ENCODE data around the gene EP400. TPM values are rescaled to one million over a fixed set of nuclear protein-coding genes. Genes with fewer than 3 reads are reported as not detected.

Gene EP400
- total RNA-seq, 1 donor from 2014 or later, result 55.2 TPM

- no peak overlapping the region for H3K4me3 Mint-ChIP-seq
- no peak for DNase-seq (ENCODE audit: extremely low spot score, unreplicated experiment)
- no peak for TF ChIP-seq CTCF (conservative IDR thresholded peaks at IDR 0.05)
- H3K36me3 Mint-ChIP-seq, result peaks cover 3% of the 10 kb centered on the region
- no peaks in the 10 kb centered on the region for H3K4me1 Mint-ChIP-seq (ENCODE audit: unreplicated experiment)
- no peaks in the 10 kb centered on the region for H3K27me3 Mint-ChIP-seq
- no peaks in the 10 kb centered on the region for H3K9me3 Mint-ChIP-seq
- H3K27ac Mint-ChIP-seq, result no peak overlapping the region
These were observed 64.6 kb downstream of the EP400 start for GRCh38 chr12:132014092-132014914.

GRCh38 chr12:132014915-132015280, 65.2 kb downstream of the EP400 start:
- no peaks in the 10 kb centered on the region for H3K9me3 Mint-ChIP-seq
- H3K27me3 Mint-ChIP-seq, result no peaks in the 10 kb centered on the region
- no peak for TF ChIP-seq CTCF (conservative IDR thresholded peaks at IDR 0.05)
- H3K4me3 Mint-ChIP-seq, result no peak overlapping the region
- no peak overlapping the region for H3K27ac Mint-ChIP-seq
- peaks cover 3% of the 10 kb centered on the region for H3K36me3 Mint-ChIP-seq
- no peak for DNase-seq (ENCODE audit: extremely low spot score, unreplicated experiment)
- H3K4me1 Mint-ChIP-seq (ENCODE audit: unreplicated experiment), result no peaks in the 10 kb centered on the region

GRCh38 chr12:132015686-132016430, 66.1 kb downstream of the EP400 start:
- no peak for DNase-seq (ENCODE audit: extremely low spot score, unreplicated experiment)
- no peaks in the 10 kb centered on the region for H3K4me1 Mint-ChIP-seq (ENCODE audit: unreplicated experiment)
- TF ChIP-seq CTCF (conservative IDR thresholded peaks at IDR 0.05), result no peak
- H3K4me3 Mint-ChIP-seq, result no peak overlapping the region
- H3K36me3 Mint-ChIP-seq, result peaks cover 8% of the 10 kb centered on the region
- no peaks in the 10 kb centered on the region for H3K9me3 Mint-ChIP-seq
- no peaks in the 10 kb centered on the region for H3K27me3 Mint-ChIP-seq
- H3K27ac Mint-ChIP-seq, result no peak overlapping the region

- no peaks in the 10 kb centered on the region for H3K27me3 Mint-ChIP-seq
- H3K9me3 Mint-ChIP-seq, result no peaks in the 10 kb centered on the region
- DNase-seq (ENCODE audit: extremely low spot score, unreplicated experiment), result no peak
- no peaks in the 10 kb centered on the region for H3K4me1 Mint-ChIP-seq (ENCODE audit: unreplicated experiment)
- no peak overlapping the region for H3K4me3 Mint-ChIP-seq
- TF ChIP-seq CTCF (conservative IDR thresholded peaks at IDR 0.05), result no peak
- H3K27ac Mint-ChIP-seq, result no peak overlapping the region
- peaks cover 8% of the 10 kb centered on the region for H3K36me3 Mint-ChIP-seq
These were observed 68.6 kb downstream of the EP400 start for GRCh38 chr12:132018193-132018916.

- no peak overlapping the region for H3K4me3 Mint-ChIP-seq
- no peak for TF ChIP-seq CTCF (conservative IDR thresholded peaks at IDR 0.05)
- H3K4me1 Mint-ChIP-seq (ENCODE audit: unreplicated experiment), result no peaks in the 10 kb centered on the region
- no peak for DNase-seq (ENCODE audit: extremely low spot score, unreplicated experiment)
- no peaks in the 10 kb centered on the region for H3K9me3 Mint-ChIP-seq
- H3K27ac Mint-ChIP-seq, result peak overlapping the region; percentile 64
- H3K27me3 Mint-ChIP-seq, result no peaks in the 10 kb centered on the region
- peaks cover 10% of the 10 kb centered on the region for H3K36me3 Mint-ChIP-seq
These were observed 70.1 kb downstream of the EP400 start for GRCh38 chr12:132019891-132020290.

All from type B pancreatic cell (in vitro differentiated cells).